Measurements from ENCODE around the gene HS6ST3.

HS6ST3 gene

DNA sequence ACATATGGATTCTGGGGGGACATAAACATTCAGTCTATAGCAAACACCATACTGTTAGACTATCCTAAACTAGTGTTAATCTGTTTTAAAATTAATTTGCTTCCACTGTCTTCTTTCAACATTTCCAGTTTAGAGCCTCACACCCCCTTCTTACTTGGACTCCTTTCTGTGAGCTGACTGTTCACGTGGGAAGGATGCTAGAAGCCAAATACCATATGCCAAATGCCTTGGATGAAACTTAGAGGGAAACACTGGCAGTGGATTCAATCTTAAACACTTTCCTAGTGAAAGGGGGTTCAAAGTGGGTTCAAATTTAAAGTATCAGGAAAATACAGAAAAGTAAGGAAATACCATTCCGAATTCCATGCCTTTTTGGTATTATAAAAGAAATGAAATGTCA is 113.6 kb downstream of the HS6ST3 start:
- DNase-seq = no peak

DNA sequence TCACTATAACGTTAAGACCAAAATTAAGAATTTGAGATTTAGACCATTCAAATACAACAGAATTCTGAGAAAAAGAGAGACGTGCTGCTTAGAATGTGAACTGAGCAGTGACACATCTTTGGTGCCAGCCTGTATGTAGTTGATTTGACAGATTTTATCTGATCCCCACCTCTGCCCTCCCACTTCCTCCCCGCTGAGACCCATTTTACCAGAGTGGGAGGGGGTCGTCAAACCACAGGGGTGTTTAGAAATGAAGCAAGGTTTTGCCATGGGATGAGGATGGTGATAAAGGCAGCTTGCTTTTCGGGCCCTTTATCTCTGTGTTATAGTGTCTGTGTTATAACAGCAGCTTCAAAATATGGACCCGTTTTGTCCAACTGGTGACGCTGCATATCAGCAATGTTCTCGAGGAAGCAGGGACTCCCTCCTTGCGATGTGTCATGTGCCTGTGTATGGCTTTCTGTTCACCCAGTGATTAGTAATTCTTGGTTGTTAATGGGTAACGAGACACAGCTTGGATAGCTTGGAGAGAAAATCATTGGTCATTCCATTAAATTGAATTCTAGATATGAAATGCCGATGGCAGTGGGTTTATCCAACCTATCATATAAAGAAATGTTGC is 125.0 kb downstream of the HS6ST3 start:
- DNase-seq = no peak

DNA sequence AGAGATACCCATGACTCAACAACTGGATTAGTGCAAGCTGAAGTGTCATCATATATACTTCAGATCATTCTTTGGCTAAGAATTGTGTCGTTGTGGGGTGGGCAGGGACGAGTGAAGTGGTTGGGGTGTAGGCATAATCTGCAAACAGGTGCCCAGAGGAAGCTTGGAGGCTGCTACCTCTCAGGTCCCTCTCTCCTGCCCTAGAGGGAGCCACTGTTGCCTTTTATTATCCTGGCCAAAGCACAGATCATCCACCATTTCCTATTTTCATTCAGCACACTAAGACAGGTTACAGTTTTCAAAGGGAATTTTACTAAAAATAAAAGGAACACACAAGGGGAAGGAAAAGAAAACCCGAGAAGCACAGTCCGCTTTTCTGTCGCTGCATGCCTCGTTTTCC is 126.6 kb downstream of the HS6ST3 start:
- no peak for DNase-seq

DNA sequence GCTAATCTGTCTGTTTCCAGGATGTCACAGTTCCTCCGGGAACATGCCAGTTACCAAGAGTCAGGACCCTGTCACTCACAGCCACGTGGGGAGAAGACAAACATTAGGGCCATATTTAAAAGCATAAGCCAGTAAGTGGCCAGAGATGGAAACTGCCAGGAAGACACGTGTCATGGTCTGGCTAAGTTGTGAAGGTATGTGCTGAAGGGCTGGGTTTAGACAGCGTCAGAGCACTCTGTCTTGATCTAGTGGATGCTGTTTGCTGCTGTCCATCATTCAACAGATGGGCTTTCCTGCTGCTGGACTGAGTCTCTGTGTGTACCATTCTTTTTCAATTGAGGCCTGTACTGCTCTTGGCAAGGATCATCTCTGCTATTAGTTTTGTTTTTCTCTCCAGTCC is 128.6 kb downstream of the HS6ST3 start:
- DNase-seq = no peak

DNA sequence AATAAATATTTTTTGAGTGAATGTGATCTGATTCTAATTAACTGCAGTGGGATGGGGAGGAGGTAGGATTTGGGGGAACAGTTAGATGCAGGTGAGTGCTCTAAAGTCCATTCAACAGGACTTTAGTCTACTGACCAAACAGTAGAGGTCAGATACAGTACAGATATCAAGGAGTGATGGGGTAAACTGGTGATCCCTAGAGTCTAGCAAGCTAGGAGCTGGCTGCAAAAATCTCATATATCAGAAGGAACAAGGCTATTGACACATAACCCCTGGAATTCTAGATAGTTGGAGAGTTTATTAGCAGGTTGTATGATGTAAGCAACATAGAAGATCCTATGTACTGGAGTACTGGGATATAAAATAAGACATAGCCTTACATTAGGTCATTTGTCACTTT is 131.6 kb downstream of the HS6ST3 start:
- no peak for DNase-seq

DNA sequence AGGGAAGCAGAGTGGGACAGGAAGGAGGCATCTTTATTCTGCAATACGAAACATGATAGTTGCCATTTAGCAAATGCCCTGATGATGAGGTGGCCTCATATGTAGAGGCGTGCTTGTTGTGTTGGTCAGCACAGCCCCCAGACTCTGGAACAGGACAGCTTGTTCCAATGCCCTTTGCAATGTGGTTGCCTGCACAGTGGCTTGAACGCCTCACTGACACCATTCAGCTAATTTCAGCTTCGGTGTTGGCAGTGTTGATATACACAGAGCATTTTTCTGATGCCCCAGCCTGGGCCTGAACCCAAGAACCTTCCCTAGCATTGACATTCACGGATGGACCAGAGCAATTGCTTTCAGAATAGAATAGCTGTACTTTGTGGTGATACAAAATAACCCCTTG is 133.3 kb downstream of the HS6ST3 start:
- DNase-seq = no peak

DNA sequence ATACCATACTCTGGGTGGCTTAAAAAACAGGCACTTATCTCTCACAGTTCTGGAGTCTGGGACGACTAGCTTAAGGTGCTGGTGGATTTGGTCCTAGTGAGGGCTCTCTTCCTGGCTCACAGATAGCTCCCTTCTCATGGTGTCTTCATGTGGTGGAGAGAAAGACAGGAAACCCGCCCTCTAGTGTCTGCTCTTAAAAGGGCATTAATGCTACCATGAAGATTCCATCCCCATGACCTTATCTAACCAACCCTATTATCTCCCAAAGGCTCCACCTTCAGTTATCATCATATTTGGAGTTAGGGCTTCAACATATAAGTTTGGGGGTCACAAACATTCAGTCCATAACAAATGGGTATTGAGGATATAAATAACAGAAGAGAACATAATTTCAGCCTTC is 139.4 kb downstream of the HS6ST3 start:
- peak; percentile 8 for DNase-seq

DNA sequence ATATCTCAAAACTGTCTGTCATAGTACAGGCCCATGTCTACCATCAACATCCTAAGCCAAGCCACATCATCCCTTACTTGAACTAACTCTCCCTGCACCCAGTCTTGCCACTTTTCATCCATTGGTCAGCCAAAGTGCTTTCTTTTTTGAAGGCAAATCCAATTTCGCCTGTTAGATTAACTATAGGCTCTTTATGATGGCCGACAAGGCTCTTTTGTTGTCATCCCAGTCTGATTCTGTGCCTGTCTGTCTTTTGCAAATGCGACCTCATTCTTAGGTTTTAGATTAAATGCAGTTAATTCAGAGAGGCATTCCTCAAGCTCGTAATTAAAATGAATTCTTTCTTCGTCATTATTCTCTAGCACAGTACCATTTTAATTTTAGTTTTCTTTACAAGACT is 148.3 kb downstream of the HS6ST3 start:
- no peak for DNase-seq

DNA sequence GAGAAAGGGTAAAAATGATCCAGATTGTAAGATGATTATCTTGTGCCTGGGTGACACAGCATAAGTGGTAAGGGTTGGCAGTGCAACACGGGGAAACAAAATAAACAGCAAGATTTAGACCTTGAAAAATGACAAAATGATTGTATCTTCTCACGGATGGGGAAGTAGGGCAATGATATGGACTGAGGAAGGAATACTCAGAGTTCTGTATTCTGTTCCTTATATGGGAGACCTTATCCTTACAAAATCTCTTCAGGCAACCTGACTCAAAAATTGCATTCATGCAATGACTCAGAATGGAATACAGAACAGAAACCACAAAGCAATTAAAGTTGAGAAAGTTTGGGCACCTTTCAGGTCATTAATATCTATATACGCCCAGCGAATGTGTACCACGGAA is 149.0 kb downstream of the HS6ST3 start:
- no peak for DNase-seq

DNA sequence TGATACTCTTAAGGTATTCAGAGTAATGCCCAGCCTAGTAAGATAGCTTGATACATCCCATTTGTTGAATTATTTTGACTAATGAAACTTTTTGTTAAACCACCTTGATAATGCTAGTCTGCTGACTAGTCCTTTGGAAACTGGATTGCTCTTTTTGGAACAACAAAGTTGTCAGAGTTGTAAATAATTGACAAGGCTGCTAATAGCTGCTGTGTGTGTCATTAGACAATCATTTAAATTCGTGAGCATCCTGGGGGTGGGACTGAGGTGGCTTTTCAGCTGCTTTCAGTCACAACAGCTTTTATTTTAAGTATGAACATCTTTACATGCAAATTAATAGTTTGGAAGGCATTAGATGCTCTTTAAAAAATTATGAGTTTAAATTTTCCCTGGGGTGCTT is 153.5 kb downstream of the HS6ST3 start:
- DNase-seq = no peak

DNA sequence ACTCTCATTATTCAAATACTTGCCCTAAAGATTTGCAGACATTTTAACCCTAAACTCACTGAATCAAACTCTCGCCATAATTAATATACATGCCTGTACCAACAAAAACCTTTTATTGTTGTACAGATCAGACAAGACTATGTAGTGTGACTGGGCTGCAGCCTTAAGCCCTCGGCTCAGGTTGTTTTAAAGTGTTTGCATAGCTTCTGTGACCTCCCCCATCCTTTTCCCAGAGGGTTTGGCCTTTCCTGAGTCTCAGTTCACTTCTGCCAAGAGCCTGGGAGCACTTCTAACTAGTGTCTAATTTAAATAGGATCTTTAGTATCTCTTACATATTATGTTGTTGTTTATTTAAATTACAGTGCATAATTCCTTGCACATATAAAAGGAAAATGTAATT is 158.2 kb downstream of the HS6ST3 start:
- no peak for DNase-seq

DNA sequence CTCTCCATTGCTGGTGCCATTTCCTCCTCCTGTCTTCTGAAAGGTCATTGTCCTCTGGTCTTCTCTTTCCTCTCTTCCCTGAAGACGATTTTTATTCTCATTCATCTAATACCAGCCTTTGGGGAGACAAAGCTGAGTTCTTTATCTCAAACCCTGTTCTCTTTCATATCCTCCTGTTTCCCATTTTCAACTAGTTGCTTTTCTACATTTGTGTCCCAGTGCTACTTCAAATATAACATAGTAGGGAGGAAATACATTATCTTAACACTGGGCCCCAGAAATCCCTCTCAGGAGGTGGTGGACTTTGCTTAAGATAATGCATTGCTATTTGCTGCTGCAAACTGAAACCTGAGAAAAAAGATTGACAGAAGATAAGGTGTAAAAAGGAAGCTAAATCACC is 159.1 kb downstream of the HS6ST3 start:
- DNase-seq = no peak

DNA sequence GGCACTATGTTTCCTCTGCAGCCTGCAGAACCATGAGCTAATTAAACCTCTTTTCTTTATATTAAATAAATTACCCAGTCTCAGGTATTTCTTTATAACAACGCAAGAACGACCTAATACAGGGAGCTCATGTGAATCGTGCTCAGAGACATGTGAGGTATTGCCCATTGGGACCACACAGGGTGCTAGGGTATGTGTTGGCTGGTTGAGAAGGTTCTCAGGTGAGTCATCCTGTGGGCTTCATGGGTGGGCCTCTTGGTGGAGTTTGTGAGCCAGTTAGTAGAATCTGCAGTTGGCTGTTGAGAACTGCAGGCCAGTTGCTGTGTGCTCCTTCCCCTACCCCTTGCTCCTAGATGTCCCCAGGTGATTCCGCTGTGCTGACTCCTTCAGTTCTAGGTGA is 163.0 kb downstream of the HS6ST3 start:
- no peak for DNase-seq

DNA sequence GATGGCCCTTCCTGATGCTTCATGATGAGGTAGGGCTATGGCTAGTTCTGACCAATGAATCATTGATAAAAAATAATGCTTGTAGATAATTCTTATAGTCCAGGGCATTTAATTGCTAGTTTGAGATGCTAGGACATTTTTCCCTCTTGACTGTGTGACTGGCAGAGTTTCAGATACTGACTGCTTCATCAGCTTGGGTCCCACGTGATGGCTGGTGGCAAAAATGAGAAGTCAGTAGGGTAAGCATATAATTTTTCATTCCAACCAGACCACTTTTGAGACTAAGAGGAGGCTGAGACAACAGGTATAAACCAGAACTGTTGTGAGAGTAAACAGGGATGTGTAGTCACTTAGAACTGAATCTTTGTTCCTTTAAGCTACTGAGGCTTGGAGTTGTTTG is 183.3 kb downstream of the HS6ST3 start:
- no peak for DNase-seq

DNA sequence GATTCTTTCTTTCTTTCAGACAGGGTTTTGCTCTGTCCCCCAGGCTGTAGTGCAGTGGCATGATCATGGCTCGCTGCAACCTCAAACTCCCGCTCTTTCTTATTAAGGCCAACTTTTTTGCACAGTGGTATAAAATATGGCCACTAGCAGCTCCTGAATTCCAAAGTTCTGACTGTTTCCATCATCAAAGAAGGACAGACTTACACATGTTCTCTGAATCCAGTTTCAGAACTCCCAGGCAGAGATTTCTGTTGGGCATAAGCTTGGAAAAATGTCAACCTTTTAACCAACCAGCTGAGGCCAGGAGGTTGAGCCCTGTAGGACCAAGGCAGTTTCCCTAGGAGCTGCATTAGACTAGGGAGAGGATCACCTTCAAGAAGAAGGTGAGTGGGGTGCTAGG is 184.1 kb downstream of the HS6ST3 start:
- DNase-seq = no peak

DNA sequence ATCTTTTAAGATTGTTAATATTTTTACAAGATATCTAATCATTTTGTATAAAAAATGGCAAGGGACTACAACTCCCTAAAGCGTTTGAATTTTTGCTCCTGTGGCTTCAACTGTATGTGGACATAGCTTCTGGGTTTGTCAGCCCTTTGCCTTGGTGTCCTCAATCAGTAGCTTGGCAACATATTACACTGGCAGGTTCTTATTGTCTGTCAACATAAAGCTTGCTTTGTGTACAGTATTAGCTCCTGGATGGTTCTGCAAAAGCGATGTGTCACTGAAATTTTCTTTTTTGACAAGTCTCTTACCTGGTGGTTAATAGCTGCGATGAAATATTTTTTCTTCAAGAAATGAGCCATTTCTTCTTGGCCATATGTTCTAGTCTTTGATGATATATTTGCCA is 190.0 kb downstream of the HS6ST3 start:
- DNase-seq = no peak

DNA sequence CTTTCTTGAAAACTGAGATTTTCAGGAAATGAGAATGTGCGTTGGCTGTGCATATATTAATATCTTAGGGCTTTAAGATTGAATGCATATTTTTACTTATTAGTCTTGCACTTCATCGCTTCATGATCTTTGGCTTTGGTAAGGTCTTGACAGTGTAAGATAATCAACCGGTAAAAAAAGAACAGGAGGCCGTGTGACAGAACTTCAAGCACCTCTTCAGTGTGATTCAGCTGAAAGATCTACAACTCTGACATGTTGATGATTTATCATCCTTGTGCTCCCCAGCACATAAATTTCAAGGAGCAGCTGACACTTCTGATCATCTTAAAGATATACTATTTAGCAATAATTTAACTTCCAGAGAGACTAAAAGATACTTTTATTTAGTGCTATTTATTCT is 195.1 kb downstream of the HS6ST3 start:
- no peak for DNase-seq

DNA sequence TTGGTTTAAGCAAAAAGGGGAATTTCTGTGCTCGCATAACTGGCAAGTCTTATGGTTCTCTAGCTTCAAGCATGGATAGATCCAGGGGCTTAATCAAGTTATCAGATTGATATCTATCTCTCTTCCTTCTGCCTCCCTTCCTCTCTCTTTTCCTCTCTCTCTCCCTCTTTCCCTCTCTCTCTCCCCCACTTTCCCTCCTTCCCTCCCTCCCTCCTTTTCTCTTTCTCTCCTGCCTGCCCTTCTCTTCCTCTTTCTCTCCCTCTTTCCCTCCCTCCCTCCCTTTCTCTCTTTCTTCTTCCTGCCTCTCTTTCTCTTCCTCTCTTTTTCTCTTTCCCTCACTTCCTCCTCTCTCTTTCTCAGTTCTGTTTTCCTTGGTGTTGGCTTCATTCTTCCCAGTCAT is 195.8 kb downstream of the HS6ST3 start:
- DNase-seq = no peak

DNA sequence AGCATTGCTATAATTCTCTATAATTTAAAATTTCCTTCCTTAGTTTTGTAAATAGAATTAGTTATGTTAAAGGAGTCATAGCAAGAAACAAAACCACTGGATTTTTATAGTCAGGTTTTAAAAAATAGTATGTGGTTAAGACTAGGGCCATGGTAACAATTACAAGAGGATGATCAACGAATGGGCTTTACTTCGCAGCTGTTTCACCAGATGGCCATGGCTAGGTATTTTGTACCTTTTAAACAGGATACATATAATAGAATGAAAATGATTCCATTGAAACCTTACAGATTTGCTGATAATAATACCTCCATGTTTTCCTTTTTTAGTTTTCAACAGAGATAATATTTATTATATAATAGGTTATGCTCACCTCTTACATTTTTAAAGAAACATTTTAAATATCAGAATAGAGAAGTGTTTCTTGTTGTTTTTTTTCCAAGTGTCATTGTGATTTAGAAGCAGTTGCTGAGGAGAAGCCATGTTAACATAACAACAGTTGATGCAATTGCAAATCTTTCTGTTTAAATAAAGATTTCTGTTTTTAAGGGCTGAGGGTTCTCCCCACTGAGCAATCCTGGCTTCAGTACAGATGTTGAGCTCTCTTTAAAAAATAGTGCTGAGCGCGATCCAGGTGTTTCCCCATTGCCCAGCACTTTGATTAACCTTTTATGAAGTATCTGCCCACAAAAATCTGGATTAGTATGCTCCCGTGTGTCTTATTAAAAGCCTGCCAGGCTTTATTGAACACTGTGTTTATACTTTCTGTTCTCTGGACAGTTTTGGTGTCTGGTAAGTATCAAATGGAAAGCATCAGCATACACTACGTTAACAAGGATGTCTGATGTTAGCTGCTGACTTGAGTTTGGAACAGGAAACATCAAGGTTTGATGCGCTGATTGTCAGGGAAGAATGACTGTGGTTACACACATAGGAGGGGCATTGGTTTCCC is 205.3 kb downstream of the HS6ST3 start:
- DNase-seq = no peak

DNA sequence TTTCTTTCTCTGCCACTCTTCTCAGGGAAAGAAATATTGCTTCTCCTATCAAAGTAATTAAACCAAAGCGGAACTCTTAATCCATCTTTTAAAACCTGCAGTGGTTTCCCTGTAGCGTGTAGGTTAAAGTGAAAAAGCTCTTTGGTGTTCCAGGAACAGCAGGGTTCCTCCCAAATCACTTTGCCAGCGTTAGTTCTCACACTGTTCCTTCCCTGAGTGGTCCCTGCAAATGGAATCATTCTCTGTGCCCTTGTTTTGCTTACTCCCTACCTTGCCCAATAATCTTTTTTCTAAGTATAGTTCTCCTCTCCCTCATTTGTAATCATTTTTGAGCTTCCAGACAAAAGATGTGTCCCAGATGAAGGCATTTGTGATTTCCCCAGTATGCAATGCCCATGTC is 207.5 kb downstream of the HS6ST3 start:
- no peak for DNase-seq

DNA sequence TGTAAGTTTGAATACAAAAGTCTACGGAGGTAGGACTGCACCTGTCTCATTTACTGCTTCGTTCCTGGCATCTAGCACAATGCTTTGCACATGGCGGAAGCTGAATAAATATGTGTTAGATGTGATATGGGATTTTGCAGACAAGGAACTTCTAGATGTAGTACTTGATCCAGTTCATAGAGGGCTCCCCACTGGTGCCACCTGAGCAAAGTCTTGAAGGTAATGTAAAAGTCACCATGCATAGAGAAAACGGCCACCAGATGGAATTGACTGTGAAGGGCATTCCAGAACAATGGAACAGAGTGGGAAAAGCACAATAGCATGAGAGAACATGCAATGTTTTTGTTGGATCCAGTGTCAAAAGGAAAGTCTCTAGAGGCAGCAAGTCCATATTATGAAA is 209.3 kb downstream of the HS6ST3 start:
- DNase-seq = no peak

DNA sequence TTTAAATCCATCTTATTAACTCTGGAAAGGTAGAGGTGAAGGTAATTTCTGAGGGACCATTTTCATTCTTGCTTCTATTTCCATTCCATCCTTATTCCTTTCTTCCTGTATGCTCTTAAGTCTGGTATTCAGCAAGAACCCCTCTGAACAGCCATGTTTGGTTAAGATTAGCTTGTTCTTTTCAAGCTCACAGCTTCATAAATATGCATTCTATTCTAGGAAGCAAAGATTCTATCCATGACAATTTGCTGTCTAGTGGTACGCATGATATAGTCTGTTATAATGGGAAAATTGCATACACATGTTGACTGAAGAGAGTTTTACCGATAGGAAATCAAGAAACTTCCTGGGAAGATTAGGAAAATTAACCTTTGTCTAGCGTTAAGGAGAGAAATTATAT is 218.7 kb downstream of the HS6ST3 start:
- DNase-seq = no peak

DNA sequence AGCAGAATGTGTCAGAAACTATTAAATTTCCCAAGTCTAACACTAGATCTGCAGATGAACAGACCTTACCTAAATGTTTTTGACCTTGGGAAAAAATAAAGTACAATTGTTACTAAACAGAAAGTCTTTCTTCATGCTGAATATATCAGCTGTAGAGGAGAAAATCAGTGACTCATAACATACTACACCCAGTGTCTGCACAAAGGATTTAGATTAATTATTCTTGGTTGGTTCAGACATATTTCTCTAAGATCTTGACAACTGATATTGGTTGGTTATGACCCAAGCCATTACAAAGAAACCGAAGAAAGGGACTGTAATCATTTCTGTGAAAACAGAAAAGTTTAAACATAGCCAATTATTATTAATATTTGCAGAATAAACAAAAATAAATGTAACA is 225.1 kb downstream of the HS6ST3 start:
- DNase-seq = no peak

DNA sequence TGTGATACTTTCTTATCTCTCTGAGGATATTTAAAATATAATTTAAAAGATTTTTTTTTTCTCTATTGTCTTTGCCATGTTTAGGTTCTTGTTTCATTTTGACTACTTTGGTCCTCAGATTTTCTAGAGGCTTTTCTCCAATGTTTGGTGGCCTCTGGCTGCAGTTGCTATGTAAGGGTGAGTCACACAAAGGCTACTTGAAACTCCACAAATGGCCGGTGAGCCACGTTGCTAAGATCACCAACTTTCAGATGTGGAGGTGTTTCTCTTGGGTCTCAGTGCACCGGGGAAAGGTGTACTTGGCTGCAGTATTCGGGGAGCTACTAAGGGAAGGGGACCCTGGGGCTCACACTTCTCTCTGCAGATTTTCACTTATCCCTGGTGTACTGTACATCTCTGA is 248.1 kb downstream of the HS6ST3 start:
- no peak for DNase-seq

DNA sequence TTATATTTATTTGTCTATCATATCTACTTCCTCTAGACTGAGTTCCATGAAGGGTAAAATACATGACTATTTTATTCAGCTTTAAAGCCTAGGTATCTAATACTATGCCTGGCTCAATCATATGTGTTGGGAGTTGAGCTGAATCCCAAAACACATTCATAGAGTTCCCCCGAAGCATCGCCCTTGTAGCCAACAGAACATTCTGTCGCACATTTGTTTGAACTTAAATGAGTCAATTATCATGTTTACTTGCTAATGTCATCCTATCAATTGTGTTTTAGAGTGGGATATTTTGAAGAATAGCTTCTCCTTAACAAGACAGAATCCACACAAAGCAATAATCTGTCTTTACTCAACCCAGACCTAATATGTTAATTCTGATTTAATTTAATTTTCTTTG is 252.4 kb downstream of the HS6ST3 start:
- no peak for DNase-seq
